ENCODE results near the gene RNF157.

Gene RNF157

DNA sequence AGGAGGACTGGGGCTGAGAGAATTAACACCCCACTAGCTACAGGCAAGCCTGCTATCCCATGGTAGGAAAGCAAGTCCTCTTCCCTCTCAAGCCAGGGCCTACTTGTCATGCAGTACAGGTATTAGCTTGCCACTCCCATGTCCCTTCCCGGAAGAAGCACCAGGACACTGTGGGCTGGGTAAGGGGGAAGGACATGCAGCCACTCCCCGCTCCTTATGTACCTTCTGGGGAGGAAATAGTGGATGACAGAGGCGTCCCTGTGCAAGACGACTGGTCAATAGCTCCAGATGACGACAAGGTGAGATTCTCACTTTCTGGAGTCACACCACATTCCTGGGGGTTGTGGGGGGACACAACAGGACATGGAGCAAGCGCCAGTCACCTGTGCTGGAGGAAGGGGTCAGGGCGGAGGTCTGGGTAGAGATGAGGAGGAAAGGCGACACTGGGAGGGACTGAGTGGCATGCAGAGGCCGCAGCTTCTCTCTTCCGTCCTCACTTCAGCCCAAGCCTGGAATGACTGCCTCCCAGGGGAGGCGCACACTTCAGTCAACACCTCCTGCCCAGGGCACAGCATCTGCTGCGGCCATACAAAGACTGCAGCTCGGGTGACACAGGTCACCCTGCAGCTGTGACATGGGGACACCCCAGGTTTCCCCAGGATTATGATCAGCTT is 84.2 kb downstream of the RNF157 start:
- no peak for DNase-seq

DNA sequence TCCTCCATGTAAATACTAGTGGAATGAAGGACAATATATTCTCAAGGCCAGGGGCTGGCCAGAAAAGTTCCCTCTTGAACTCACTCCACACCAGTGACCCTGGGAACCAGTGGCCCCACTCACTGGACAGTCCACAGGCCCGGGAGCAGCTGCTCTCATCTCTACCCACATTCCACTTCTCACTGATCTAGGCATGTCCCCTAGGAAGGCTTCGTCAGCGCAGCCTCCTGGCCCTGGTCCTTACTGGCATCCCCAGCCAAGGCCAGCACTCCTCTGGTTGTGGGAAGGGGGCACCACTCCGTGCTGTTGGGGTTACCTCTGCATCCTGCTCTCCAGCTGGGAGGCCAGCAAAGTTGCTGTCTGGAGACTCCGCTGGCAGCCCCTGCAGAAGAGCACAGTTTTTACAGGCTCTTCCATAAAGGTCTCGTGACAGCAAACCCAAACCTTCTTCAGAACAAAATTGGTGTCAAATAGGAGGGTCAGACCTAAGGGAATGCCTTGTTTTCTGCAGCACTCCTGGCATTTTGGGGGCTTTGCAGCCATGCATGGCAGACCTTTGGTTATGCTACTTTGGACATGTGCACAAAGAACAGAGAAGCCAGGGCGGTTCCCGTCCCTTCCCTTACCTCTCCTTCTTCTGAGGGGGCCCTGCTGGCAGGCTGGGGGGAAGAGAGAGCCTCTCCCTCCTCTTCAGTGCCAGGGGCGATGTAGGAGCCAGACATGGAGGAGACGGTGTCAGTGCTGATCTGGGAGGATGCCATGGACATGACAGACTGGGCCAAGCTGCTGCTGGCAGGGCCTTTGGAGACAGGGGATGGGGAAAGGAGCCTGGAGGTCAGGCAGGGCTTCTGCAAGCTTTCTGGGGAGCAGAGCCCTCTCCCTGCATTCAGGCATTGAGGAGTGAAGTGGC is 85.1 kb downstream of the RNF157 start:
- no peak for DNase-seq

- DNase-seq, result no peak
Measured at GRCh38 chr17:76154292-76154691, 86.0 kb downstream of the RNF157 start.

DNA sequence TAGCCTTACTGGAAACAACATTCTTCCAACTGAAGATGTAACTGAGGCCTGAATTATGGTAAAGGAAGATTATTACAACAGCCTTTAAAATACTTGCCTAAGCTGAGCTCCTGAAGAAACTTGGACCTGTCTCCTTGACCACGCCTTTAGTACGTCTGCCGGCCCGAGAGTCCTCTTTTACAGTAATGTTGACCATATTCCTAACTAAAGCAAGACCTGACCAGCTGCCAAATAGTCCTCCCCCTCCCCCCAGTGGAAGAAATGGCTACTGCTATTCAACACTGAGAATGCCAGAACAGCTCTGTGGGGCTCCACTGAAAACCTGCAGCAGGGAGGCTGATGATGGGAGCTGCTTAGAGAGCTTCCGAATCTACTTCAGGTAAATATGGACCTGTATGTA is 86.7 kb downstream of the RNF157 start:
- no peak for DNase-seq

DNA sequence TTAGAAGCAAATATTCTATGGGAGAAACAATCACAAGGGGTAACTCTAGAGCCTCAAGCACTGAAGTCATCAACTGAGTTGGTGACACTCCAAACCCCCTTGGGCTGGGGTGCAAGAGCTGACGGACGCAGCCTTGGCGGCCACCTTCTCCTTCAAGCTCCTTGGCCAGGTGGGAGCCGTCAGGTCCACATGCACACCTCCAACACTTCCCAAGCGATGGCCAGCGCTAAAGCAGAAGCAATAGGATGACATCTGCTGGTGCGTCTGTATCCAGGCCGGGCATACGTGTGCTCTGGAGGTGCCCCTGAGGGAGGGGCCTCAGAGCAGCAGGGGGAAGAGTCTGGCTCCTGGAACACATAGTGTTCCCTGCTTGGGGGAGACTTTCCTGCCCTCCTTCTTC is 87.1 kb downstream of the RNF157 start:
- DNase-seq, result no peak

DNA sequence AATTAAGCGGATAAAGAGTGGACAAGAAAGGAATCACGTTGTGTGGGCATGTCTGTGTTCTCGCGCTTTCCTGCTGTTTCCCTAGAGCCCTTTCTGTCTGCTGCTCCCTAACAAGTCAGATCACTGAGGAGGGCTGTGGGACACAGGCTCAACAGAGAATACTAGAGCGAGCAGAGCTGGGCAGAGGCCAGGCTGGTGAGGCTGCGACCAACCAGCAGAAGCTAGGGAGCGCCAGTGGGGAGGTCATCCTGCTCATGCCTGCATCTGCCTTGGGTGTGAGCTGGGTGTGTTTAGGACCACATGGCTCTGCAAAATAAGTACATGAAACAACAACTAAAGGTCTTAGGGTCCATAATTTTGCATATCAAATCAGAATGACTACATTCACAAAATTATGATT is 87.7 kb downstream of the RNF157 start:
- DNase-seq, result no peak

DNA sequence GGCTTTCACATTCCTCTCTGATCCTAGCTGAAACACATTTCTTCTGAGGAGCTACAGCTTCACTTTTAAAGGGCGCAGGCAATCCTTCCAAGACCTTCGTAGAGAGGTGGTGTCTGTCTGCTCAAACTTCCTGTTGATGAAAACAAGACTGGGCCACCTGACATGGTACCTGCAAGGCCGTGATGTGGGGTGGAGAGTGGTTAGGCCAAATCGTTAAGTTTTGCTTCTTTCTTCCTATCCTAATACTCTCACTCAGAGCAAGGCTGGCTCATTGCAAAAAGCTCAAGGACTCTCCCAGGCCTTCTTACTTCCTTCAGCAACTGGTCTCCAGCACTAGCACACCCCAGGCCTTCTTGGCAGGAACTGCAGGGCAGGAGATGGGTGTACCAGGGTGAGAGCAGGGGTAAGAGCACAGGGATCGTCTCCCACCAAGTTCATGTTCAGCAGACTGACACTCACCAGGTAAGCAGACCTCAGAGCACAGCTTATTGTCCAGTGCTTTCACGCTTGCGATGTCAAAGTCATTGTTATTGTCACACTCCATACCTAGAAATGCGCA is 88.3 kb downstream of the RNF157 start:
- no peak for DNase-seq

GRCh38 chr17:76150712-76151622 is 89.3 kb downstream of the RNF157 start:
- no peak for DNase-seq

GRCh38 chr17:76149214-76149613 is 91.1 kb downstream of the RNF157 start:
- DNase-seq, result no peak

GRCh38 chr17:76148015-76148326 is 92.3 kb downstream of the RNF157 start:
- DNase-seq, result no peak

DNA sequence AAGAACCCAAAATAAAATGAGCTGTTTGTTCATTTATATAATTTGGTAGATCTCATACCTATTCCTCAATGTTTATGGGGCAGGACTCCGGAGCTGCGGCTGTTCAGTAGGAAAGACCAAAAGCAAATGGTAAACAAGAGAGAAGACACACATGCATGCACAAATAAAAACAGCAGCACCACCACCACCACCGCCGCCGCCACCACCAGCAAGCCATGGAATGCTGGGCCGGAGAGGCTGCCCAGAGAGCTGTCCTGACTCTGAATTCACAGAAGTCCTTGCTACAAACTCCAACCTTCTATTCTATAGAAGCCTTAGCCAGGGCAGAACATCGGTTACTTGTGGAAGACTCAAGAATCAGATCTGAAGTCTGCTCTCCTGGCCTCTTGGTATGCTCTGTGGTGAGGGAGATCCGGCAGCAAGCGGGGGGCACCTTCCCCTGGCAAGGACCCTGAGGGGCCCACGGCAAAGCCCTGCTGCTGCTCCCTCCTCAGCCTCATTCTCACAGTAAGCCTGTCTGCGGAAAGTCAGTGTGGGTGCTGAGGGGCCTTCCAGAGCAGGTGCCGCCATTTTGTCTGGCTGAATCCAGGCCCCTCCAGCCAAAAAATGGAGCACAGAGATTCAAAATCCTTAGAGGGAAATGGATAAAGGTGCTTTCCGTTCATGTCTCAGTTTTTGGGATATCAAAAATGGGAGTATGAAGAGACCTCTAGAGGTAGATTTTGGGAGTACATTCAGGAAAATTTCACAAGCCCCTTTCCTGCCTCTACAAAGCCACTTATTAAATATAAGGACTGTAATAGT is 92.9 kb downstream of the RNF157 start:
- DNase-seq, result no peak

DNA sequence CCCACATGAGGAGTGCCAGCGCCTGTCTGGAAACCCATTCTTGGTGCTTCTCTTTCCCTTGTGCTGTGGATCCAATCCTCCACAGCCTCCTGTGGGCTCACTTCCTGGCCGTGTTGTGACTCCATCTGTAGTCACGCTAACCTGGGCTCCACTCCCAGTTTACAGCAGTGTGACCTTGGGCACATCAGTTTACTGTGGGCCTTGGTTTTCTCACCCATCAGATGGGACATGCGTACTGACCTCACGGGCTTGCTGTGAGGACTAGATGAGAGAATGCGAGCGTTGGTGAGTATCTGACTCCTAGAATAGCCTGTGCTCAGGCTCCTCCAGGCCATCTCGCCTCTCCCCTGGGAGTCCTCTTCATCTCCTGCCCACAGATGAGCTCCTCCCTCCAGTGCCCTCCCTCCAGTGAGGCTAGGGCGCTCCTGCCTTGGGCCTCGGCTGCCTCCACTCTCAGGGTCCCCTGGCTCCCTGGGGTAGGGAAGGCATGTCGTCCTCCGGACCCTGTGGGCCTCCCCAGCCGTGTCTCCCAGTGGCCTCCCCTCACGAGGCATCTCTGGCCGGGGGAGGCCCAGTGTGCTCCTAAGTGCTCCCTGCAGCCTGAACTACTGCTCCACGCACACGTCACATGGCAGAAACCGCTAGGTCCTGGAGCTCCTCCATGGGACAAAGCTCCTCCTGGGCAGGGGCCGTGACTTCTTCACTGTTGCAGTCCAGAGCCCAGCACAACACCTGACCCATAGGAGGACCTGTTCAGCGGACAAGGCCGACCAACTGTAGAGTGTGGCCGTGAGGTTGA is 94.0 kb downstream of the RNF157 start:
- DNase-seq, result no peak

GRCh38 chr17:76145231-76146052 is 94.9 kb downstream of the RNF157 start:
- peak; percentile 40 for DNase-seq

DNA sequence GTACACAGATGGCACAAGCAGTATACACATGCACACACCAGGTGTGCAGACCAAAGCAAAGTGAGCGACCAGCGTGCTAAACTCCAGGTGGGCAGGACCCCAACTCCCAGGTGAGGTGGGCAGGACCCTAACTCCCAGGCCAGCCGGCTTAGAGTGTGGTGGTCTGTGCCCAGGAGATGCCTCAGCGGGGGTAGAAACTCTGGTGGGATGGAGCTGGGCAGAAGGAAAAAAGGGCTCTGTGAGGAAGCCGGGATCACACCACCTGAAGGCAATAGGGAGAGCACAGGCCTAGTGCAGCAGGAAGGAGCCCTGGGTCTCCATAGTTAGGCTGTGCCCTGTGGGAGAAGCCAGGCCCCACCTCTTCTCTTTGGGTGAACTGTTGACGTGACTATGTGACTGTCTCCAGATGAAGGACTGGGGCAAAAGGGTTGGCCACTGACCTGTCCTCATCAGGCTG is 97.7 kb downstream of the RNF157 start:
- peak; percentile 19 for DNase-seq

DNA sequence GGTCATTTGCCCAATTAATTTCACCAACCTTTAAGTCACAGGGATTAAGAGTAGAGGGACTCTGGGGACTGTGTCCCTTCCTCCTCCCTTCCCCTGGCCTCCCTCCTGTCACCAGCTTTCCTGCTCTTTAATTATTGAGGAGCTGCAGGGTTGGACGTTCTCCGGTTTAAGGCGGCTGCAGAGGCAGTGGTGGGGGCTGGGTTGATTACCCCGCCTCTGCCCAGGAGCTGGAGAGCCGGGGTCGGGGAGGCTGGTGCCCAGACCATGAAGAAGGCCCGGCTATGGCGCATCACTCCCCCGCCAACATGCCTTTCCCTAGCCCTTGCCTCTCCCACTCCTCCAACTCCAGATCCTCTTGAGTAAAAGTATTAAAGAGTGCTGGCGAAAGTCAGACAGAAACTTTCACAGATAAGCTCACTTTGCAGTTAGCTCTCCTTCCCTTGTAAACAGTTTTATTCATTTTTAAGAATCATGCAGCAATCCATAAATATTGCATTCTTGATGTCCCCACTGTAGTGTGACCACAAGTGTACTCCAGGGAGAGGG is 98.2 kb downstream of the RNF157 start:
- DNase-seq, result no peak

GRCh38 chr17:76141212-76142038 is 98.9 kb downstream of the RNF157 start, which contains the start of gene FOXJ1:
Gene FOXJ1 (minus strand): TSS chr17:76141245. CDS start chr17:76140395, 850 bp downstream.
- DNase-seq, result peak; percentile 93

DNA sequence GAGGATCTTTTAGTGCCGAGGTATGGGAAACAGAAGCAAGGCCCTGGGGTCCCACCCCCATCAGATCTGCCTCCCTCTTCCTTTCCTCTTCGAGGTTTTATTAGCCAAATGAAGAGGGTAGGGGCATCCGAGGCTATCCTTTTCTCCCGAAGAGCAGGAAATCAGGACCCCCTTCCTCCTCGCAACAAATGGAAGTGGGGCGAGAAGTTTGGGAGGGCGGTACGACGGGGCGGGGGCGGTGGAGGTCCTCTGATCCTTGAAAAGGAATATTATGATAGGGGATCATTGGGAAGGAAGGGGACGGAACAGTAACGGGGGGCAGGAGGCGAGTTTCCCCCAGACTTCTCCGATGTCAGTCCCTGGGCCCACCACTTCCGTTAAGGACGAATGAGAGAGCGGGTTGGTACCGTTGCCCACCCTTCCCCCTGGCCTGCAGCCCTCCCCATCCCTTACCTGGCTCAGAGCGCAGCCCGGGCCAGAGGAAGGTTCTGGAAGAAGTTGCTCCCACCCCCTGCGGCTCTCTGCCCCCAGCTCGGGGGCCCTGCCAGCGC is 99.6 kb downstream of the RNF157 start:
- no peak for DNase-seq

Data from right forelimb (tissue), 1 donor.